SIG-M5 treated with dmso at 0.1 percent for 504 hours (cell line): ENCODE data around the gene USP40.

ENCODE experiments used
- DNase-seq: peaks from one replicate; lab custom pipeline; 2025; ENCODE audit not compliant: unreplicated experiment; lab: John Stamatoyannopoulos, UW

The USP40 gene

GRCh38 chr2:233462826-233463470 lies 103.6 kb downstream of the USP40 start:
- no peak for DNase-seq

GRCh38 chr2:233462202-233462785 lies 104.3 kb downstream of the USP40 start:
- no peak for DNase-seq

GRCh38 chr2:233461481-233461891 lies 105.1 kb downstream of the USP40 start:
- no peak for DNase-seq

- DNase-seq, result no peak
These were observed 105.7 kb downstream of the USP40 start for GRCh38 chr2:233460726-233461441.

GRCh38 chr2:233459426-233459825 lies 107.2 kb downstream of the USP40 start:
- no peak for DNase-seq

- DNase-seq, result no peak
These were observed 107.8 kb downstream of the USP40 start for GRCh38 chr2:233458826-233459225.

GRCh38 chr2:233458031-233458610 lies 108.5 kb downstream of the USP40 start:
- DNase-seq, result no peak

GRCh38 chr2:233457356-233457755 lies 109.2 kb downstream of the USP40 start:
- DNase-seq, result no peak

GRCh38 chr2:233456934-233457333 lies 109.6 kb downstream of the USP40 start:
- no peak for DNase-seq

- no peak for DNase-seq
These were observed 110.5 kb downstream of the USP40 start for GRCh38 chr2:233456111-233456510.

GRCh38 chr2:233455491-233455890 lies 111.1 kb downstream of the USP40 start:
- DNase-seq, result no peak

GRCh38 chr2:233455006-233455405 lies 111.6 kb downstream of the USP40 start:
- DNase-seq, result no peak

- DNase-seq, result no peak
These were observed 112.7 kb downstream of the USP40 start for GRCh38 chr2:233453916-233454315.

GRCh38 chr2:233453111-233453915 lies 113.3 kb downstream of the USP40 start:
- DNase-seq, result no peak

GRCh38 chr2:233451950-233452349 lies 114.6 kb downstream of the USP40 start:
- DNase-seq, result no peak

GRCh38 chr2:233450864-233451575 lies 115.6 kb downstream of the USP40 start:
- DNase-seq, result no peak

- DNase-seq, result no peak
These were observed 116.4 kb downstream of the USP40 start for GRCh38 chr2:233449921-233450863.

- no peak for DNase-seq
These were observed 117.3 kb downstream of the USP40 start for GRCh38 chr2:233449081-233449901.

GRCh38 chr2:233448575-233448974 lies 118.0 kb downstream of the USP40 start:
- no peak for DNase-seq
